ENCODE data around the gene PPM1F.

The PPM1F gene

GRCh38 chr22:21949569-21949918 lies 3.1 kb downstream of the PPM1F start:
- no peak for TF ChIP-seq CTCF (conservative IDR thresholded peaks at IDR 0.05; ENCODE audit: low read depth, low read length)
- peaks cover 2% of the 10 kb centered on the region for H3K4me1 ChIP-seq (ENCODE audit: low read depth, poor library complexity, severe bottlenecking)
- no peaks in the 10 kb centered on the region for H4K20me1 ChIP-seq (ENCODE audit: insufficient read depth)
- no peak overlapping the region for H2AFZ ChIP-seq (ENCODE audit: low read depth)
- no peaks in the 10 kb centered on the region for H3K79me2 ChIP-seq (ENCODE audit: insufficient read depth, low read depth)
- no peaks in the 10 kb centered on the region for H3K36me3 ChIP-seq (ENCODE audit: insufficient read depth)
- no peak overlapping the region for H3K4me3 ChIP-seq (IDR thresholded peaks at IDR 0.05; ENCODE audit: insufficient read depth, low read depth, low read length)
- H3K9ac ChIP-seq = no peak overlapping the region
- no peak overlapping the region for H3K4me2 ChIP-seq
- H3K27ac ChIP-seq = no peak overlapping the region
- no peaks in the 10 kb centered on the region; the same call in 1 of the 2 replicates for H3K27me3 ChIP-seq (ENCODE audit: insufficient read depth, low read depth)

GRCh38 chr22:21948824-21949568 lies 3.7 kb downstream of the PPM1F start:
- no peaks in the 10 kb centered on the region for H4K20me1 ChIP-seq (ENCODE audit: insufficient read depth)
- H3K9ac ChIP-seq = no peak overlapping the region
- no peak overlapping the region for H3K27ac ChIP-seq
- peaks cover 2% of the 10 kb centered on the region for H3K4me1 ChIP-seq (ENCODE audit: low read depth, poor library complexity, severe bottlenecking)
- no peak overlapping the region for H3K4me3 ChIP-seq (IDR thresholded peaks at IDR 0.05; ENCODE audit: insufficient read depth, low read depth, low read length)
- no peaks in the 10 kb centered on the region; the same call in 1 of the 2 replicates for H3K27me3 ChIP-seq (ENCODE audit: insufficient read depth, low read depth)
- H2AFZ ChIP-seq (ENCODE audit: low read depth) = no peak overlapping the region
- no peak for TF ChIP-seq CTCF (conservative IDR thresholded peaks at IDR 0.05; ENCODE audit: low read depth, low read length)
- no peaks in the 10 kb centered on the region for H3K79me2 ChIP-seq (ENCODE audit: insufficient read depth, low read depth)
- H3K36me3 ChIP-seq (ENCODE audit: insufficient read depth) = no peaks in the 10 kb centered on the region
- no peak overlapping the region for H3K4me2 ChIP-seq

GRCh38 chr22:21948390-21948789 lies 4.3 kb downstream of the PPM1F start:
- Histone ChIP-seq H3K27me3 (ENCODE audit: insufficient read depth, low read depth) (no peaks in the 10 kb centered on the region; the same call in 1 of the 2 replicates), H3K9ac (no peak overlapping the region), H3K27ac (no peak overlapping the region), H3K79me2 (ENCODE audit: insufficient read depth, low read depth) (no peaks in the 10 kb centered on the region), H3K36me3 (ENCODE audit: insufficient read depth) (no peaks in the 10 kb centered on the region), H2AFZ (ENCODE audit: low read depth) (no peak overlapping the region), H3K4me3 (IDR thresholded peaks at IDR 0.05; ENCODE audit: insufficient read depth, low read depth, low read length) (no peak overlapping the region), H3K4me2 (no peak overlapping the region), H4K20me1 (ENCODE audit: insufficient read depth) (no peaks in the 10 kb centered on the region), H3K4me1 (ENCODE audit: low read depth, poor library complexity, severe bottlenecking) (peaks cover 2% of the 10 kb centered on the region)
- no peak for TF ChIP-seq CTCF (conservative IDR thresholded peaks at IDR 0.05; ENCODE audit: low read depth, low read length)

- Histone ChIP-seq H3K27ac (no peak overlapping the region), H3K79me2 (ENCODE audit: insufficient read depth, low read depth) (no peaks in the 10 kb centered on the region), H3K4me2 (no peak overlapping the region), H3K27me3 (ENCODE audit: insufficient read depth, low read depth) (no peaks in the 10 kb centered on the region), H3K4me1 (ENCODE audit: low read depth, poor library complexity, severe bottlenecking) (peaks cover 2% of the 10 kb centered on the region), H3K36me3 (ENCODE audit: insufficient read depth) (no peaks in the 10 kb centered on the region), H3K4me3 (IDR thresholded peaks at IDR 0.05; ENCODE audit: insufficient read depth, low read depth, low read length) (no peak overlapping the region), H3K9ac (no peak overlapping the region), H2AFZ (ENCODE audit: low read depth) (no peak overlapping the region), H4K20me1 (ENCODE audit: insufficient read depth) (no peaks in the 10 kb centered on the region)
- TF ChIP-seq CTCF (conservative IDR thresholded peaks at IDR 0.05; ENCODE audit: low read depth, low read length) = no peak
Measured at GRCh38 chr22:21947040-21948014, 5.3 kb downstream of the PPM1F start.
